GM19452 (cell line): ENCODE results near the gene MS4A4E.
A peak's percentile ranks its signal among the peaks of the same experiment; 100 is the strongest.
"Not testable (repeated sequence)": the region's sequence is repeated elsewhere in the genome, so short reads cannot be mapped to it uniquely, and the experiment has no call there.

Experiments
- ATAC-seq: cut with Tn5 transposase; IDR thresholded peaks from one replicate; pipeline ENCODE4 v1.9.1; 2021; ENCODE audit not compliant: unreplicated experiment

The MS4A4E gene

DNA sequence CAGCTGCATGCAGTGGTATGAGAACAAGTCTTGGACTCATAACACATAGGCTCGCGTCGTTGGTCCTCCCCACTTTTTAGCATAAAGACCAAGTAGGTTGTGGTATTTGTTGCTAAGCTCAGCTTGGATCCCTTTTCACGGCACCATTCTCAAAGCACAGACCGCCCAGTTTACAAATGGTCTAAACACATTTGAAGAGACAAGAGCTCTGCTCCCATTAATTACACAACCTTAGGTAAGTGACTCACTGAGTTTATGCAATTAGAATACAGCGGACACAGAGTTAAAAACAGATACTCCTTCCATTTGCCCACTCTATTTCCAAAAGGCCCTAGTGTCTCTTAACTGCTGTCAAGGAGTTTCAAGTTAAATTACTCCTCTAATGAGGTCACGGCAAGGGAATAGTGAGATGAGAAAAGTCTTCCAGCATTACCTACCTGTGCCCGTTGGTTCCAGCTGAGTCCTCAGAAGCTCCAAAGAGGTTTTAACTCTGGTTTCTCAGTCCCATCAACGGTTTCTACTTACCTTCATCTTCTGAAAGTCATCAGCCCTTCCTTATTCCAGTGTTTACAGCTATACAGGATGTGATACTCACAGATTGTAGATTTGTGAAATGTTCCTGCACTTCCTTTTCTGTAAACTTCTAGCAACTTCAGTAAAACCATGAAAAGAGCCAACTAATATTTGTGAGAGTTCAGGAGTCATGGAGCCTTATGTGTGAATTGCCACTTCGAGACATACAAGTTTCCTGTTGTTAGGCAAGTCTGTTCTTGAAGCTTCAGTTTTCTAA is 60.2 kb downstream of the MS4A4E start, which contains the start of gene MS4A6A:
Gene MS4A6A, minus strand, starts transcription at position 543 of the 790 bp plus-strand sequence. CDS start 1,356 bp downstream, outside the sequence.
- no peak for ATAC-seq

DNA sequence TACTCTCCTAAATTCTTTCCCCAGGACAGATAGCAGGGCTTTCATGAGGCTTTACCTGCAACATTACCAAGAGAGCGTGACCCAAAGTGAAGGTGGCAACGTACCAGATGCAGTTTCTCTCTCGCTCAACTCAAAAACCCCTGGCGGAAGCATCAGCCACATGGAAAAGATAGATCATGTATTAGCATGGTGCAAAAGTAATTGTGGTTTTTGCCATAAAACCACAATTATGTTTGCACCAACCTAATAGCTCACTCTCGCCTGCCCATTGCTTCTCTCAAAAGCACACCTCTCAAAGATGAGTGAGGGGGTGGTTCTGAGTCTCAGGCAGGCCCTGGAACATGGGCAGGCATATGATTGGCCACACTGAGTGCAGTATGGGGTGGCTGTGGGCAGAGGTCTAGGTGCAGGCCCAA is 67.1 kb downstream of the MS4A4E start:
- ATAC-seq = peak; percentile 68

DNA sequence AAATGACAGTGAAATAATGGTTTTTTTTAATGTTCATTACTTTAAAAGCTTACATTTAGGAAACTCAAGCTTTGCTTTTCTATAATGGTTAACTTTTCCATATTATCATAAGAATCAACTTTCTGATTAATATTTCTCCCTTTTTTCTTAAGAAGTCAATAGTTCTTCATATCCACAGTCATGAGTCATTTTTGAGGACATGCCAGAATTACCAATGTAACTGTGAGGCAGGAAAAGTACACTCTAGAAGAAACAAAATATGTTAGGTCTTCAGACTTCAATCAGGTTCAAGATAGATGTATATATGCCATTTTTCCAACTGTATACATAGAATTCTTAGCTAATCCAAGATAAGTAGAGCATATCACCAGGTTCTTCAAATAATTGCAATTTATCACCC is 70.9 kb downstream of the MS4A4E start:
- ATAC-seq = no peak

DNA sequence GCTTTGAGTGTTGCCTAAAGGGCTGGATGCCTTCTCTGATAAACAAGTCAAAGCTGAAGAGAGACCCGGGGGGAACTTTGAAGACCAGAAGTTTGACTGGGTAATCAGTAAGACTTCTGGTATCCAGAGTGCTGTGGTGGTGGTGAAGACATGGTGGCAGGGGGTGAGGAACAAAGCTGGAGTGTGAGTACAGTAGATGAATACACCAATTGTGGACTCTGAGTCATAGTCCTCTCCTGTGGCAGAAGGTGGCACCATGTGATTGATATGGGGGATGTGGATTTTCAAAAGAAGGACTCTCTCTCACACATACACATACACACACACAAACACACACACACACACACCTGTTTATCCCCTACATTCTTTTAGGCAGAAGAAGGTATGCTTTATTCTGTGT is 72.4 kb downstream of the MS4A4E start:
- no peak for ATAC-seq

DNA sequence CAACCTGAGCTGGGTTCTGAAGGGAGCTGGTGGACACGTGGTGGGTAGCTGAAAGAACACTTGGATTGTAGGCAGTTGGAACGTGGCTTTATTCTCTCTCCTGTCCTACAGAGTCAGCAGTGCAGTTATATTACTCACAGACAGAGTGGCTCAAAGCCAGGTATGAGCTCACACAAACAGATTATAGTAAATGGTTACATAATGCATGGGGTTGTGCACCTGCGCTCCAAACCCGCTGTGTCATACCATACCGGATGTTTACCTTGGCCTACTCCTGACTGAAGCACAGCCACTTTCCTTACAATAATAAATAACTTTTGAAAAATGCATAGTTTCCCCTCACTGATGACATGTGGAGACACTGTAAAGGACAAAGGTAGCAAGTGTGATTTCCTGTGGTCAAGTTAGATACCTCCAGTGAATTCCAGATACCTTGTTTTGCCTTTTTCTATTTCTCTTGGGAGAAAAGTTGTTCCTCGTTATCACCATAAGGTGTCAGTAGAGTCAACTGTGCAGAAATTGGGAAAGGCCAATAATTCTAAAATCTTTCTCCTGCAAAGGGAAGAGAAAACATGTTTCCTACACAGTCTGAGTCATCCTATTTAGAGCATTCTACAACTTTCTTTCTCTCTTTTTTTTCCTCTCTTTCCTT is 73.5 kb downstream of the MS4A4E start:
- no peak for ATAC-seq

DNA sequence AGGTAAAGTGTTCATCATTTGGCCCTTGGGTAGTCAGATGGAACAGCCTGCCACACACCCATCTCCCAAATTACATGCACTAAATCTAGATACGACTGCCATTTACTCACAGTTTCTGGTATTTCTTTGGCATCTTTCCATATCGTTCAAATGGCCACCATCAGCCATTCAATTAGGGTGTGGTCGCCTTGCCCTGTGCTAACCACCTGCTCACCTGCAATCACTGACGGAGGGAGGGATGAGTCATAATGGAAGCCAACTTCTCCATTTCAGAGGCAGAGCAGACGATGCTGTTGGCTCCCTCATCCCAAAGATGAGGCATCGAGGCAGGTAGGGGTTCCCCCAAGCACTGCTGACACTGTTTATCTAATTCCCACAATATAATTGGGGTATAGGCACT is 74.6 kb downstream of the MS4A4E start:
- no peak for ATAC-seq

DNA sequence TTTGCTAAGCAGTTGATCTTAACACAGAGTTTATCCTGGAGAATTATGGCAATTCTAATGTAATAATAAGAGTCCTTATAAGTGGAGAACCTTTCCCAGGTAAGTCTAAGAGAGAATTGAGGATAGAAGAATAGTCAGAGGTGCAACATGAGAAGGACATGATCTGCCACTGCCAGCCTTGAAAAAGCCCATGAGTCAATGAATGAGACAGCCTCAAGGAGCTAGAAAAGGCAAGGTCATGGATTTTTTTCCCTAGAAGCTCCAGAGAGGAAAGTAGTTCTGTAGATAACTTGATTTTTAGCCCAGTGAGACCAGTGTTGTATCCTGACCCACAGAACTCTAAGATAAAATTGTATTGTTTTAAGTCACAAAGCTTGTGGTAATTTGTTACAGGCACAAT is 77.0 kb downstream of the MS4A4E start:
- ATAC-seq = no peak

DNA sequence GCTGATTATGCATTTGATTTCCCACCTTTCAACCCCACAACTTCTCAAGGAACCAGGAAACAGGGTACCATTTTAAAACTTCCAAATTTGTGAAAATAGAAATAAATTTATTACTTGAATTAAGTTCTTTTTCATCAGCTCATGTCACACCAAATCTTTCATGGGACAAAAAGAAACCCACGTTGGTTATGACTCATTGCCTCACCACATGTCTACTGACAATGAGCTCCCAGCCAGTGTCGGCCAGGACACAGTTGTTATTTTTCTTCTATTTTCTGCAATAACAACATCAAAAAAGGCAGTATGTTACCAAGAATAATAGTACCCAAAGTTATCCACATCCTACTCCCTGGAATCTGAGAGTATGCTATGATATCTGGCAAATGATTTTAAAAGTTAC is 77.4 kb downstream of the MS4A4E start:
- ATAC-seq = no peak

DNA sequence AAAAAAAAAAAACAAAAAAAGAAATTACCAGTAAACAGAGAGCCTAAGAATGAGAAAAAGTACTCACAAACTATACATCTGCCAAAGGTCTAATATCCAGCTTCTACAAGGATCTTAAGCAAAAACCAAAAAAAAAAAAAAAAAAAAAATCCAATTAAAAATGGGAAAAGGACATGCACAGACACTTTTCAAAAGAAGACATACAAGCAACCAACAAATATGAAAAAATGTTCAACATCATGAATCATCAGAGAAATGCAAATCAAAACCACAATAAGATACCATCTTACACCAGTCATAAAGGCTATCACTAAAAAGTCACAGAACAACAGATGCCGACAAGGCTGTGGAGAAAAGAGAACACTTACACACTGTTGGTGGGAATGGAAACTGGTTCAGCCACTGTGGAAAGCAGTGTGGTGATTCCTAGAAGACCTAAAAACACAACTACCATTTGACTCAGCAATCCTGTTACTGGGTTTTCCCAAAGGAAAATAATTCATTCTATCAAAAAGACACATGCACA is 78.3 kb downstream of the MS4A4E start:
- ATAC-seq = no peak

DNA sequence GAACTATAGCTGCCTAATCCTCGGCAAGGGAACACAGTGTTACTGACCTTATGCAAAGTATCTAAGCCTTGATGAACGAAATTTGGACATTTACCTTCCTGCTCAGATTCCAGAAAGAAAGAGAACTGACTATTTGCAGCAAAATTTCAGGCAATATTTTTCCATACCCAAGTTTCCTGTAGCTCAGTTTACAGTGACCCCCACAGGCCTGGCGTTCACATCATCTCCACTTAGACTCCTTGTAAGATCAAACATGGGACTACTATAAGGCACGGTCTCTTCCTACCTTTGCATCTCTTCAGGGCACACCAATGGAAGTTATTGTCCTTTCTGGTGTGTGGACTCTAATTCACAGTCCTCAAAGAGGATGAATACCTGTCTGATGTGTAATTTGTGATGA is 81.2 kb downstream of the MS4A4E start:
- ATAC-seq = no peak

DNA sequence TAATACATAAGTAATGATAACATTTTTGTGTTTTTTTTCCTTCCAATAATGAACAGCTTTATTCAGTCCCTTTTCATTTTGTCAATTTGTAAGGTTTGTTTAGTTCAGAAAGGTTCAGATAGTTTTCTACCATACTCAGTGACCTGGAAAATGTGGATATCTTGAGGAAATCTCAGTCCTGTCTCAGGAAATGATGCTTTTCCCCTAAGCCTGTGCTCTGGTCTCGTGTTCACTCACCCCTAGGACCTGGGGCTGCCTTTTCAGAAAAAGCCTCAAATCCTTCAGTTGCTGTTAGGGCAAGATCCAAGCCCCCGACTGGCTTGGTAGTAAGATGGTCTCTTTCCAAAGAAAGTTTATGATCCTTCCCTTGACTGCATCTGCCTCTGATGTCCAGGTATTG is 81.8 kb downstream of the MS4A4E start:
- ATAC-seq = no peak

DNA sequence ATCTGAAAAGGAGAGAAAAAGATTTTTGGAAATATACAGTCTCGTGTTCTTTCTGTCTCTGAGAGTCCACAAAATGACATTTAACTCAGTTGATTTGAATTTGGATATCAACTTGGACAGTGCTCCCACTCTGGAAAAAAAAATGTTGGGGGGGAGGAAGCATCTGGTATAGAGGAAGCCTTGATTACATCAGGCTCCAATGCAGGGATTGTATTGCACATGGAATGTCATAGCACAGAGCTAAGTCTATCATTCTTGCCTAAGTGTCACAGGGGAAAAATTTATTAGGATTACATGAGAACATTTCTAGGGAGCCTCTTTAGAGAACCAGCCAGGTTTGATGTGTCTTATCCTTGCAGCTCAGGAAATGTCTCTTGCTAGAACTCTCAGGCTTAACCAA is 83.1 kb downstream of the MS4A4E start:
- ATAC-seq = no peak

DNA sequence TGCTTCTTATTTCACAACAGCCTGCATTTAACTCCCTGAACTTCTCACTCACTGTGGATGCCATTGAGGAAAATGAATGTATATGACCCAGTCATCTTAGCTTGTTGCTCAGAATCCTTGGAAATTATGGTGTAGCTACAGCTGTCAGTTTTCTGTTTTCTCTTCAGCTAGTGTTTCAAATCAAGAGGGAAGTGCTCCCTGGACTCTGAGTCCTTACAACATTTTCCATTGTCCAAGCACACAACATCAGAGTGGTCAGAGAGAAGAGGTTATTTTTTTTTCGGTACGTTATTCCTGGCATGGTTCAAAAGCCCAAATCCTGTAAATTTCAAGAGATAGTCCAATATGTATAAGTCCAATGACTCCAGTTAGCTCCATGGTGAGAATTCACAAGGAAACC is 83.7 kb downstream of the MS4A4E start:
- ATAC-seq = no peak

DNA sequence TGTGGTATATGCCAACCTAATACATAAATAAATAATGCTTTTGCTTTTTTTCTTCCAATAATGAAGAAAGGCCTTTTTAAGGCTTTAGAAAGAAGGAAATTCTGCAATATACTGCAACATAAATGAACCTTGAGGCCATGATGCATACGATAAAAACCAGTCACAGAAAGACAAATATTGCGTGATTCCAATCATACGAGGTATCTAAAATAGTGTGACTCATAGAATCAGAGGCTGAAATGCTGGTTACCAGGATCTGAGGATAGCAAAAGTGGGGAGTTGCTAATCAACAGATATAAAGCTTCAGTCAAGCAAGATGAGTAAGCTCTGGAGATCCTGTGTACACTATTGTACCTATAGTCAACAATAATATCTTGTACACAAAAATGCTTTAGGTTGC is 84.3 kb downstream of the MS4A4E start:
- ATAC-seq = no peak

DNA sequence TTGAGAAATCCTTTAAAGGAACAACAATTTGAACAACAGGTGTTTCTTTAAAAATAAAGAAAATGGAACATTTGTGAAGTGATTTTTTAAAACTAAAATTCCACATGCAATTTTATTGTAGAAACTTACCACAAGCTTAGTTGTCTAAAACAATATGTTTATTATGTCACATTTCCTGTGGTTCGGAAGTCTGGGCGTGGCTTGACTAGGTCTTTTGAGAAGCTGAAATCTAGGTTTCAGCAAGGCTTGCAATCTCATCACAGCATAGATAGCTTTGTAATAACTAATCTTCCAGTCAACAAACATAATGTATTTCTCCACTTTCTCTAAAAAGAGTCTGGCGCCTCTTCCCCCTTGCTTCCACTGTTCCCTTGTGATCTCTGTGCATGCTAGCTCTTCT is 87.0 kb downstream of the MS4A4E start:
- no peak for ATAC-seq

DNA sequence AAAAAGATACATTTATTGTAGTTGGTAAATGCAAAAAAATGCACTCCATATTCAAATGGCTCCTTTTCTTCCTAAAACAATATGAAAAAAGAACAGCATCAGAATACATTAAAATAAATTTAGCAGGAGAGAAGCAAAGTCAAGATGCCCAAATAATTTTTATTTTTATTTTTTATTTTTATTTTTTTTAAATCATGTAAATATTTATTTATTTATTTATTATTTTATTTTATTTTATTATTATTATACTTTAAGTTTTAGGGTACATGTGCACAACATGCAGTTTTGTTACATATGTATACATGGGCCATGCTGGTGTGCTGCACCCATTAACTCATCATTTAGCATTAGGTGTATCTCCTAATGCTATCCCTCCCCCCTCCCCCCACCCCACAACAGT is 90.2 kb downstream of the MS4A4E start:
- ATAC-seq = not testable (repeated sequence)

DNA sequence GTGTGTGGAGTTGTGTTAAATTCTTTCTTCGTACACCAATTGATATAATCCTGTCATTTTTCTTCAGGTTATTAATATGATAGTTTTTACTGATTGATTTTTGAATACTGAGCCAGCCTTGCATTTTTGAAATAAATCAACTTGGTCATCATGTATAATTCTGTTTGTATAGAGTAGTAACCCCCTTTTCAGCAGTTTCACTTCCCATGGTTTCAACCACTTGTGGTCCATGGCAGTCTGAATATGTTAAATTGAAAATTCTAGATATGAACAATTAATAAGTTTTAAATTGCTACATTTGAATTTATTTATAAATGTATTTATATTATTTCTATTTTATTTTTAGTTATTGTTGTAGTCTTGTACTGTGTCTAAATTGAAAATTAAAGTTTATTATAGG is 92.7 kb downstream of the MS4A4E start:
- no peak for ATAC-seq
